Aorta (tissue), 5 donors: ENCODE data around the gene MYDGF. TPM values are rescaled to one million over a fixed set of nuclear protein-coding genes. Genes with fewer than 3 reads are reported as not detected.

Experiments used
- ATAC-seq: fragments of 200-7000 bp; cut with Tn5 transposase; one replicate; pipeline ENCODE4 v1.9.1; 2022; ENCODE audit warnings: moderate library complexity; ENCODE audit not compliant: low FRiP score
- DNase-seq, 2 donors: peaks; one replicate each; pipeline ENCODE4 v3.0.0-alpha.2; 2020
- H3K27ac ChIP-seq, 2 donors: one replicate each; pipeline ENCODE4 v1.5.1; 2013; ENCODE audit warnings: low read length in 2 of 2, mild to moderate bottlenecking in 2 of 2, moderate library complexity in 2 of 2, control low read depth in 1 of 2, inconsistent platforms in 1 of 2, low read depth in 1 of 2
- H3K27me3 ChIP-seq, 2 donors: one replicate each; pipeline ENCODE4 v1.6.1; 2013; ENCODE audit warnings: control low read depth in 1 of 2, low read length in 1 of 2, mild to moderate bottlenecking in 1 of 2, moderate library complexity in 1 of 2; ENCODE audit not compliant: insufficient read depth in 2 of 2, control insufficient read depth in 1 of 2
- H3K36me3 ChIP-seq, 2 donors: one replicate each; pipeline ENCODE4 v1.6.1; 2013; ENCODE audit warnings: control low read depth in 1 of 2, low read length in 1 of 2, mild to moderate bottlenecking in 1 of 2; ENCODE audit not compliant: insufficient read depth in 2 of 2, control insufficient read depth in 1 of 2
- H3K4me1 ChIP-seq, 2 donors: one replicate each; pipeline ENCODE4 v1.6.1; 2013; ENCODE audit warnings: low read length in 2 of 2, control low read depth in 1 of 2, mild to moderate bottlenecking in 1 of 2, moderate library complexity in 1 of 2; ENCODE audit not compliant: insufficient read depth in 2 of 2, control insufficient read depth in 1 of 2
- H3K4me3 ChIP-seq, 2 donors: one replicate each; pipeline ENCODE4 v1.5.1; 2013; ENCODE audit warnings: low read length in 2 of 2, control low read depth in 1 of 2, mild to moderate bottlenecking in 1 of 2
- H3K9me3 ChIP-seq: one replicate; pipeline ENCODE4 v1.6.1; 2013; ENCODE audit warnings: mild to moderate bottlenecking, low read length; ENCODE audit not compliant: control insufficient read depth
- WGBS, 2 donors: extraction: QIAGEN DNeasy Blood & Tissue Kit; methylation state at CpG; one replicate each; pipeline ENCODE4 v1.1.7; 2013; 5-methylcytosine and 5-hydroxymethylcytosine counted together
- intact Hi-C, 2 donors: fragments of 100-400 bp; cut with DNase I; formaldehyde crosslinking; loops; one replicate each; pipeline versions ENCODE4 v1.14.2 to v1.15.0; 2022
- polyA plus RNA-seq, 2 donors: library from polyadenylated mRNA; stranded (reverse); fragments of 200-250 nt; gene quantifications; one replicate each; pipeline ENCODE4 v1.2.3, GENCODE V29; 2013
- total RNA-seq, 2 donors: library from RNA; stranded (reverse); fragmentation: NEBNext Ultra II Directional; extraction: Animal tissue kit (Norgen Biotek cat#: 25700); gene quantifications; one replicate each; pipeline ENCODE4 v1.2.1, GENCODE V29; 2021
- donor health status: healthy with polysubstance abuse.
- donor health status: Bipolar disorder and iron deficiency.
- donor health status: DM: no; HTN: no; CAD: no.
- donor health status: DM: no; HTN: no; CAD: no.
- donor health status: DM: yes; HTN: yes; CAD: no.

Gene MYDGF
- total and polyA plus RNA-seq, 4 donors: 59.4 to 117 (median 68.9) TPM

GRCh38 chr19:4704317-4704673, 34.2 kb upstream of the MYDGF start:
- intact Hi-C loops: no loop called here
- DNase-seq (no peak), ATAC-seq (no peak)
- Histone ChIP-seq H3K36me3 (peaks cover 0 to 6% of the 10 kb centered on the region in 2 donors), H3K4me3 (no peak overlapping the region), H3K4me1 (no peaks in the 10 kb centered on the region), H3K27ac (no peak overlapping the region), H3K9me3 (no peaks in the 10 kb centered on the region), H3K27me3 (no peaks in the 10 kb centered on the region)
- WGBS, 2 donors: 82 to 87% methylated on average over 9 of the region's 9 CpGs

GRCh38 chr19:4703671-4704316, 33.7 kb upstream of the MYDGF start:
- intact Hi-C loops: no loop called here
- H3K27ac ChIP-seq: no peak overlapping the region
- peaks cover 0 to 6% of the 10 kb centered on the region in 2 donors for H3K36me3 ChIP-seq
- DNase-seq (no peak), ATAC-seq (peak; percentile 13)
- 91 to 93% methylated on average over 28 of the region's 28 CpGs for WGBS, 2 donors
- no peaks in the 10 kb centered on the region for H3K9me3 ChIP-seq
- no peaks in the 10 kb centered on the region for H3K27me3 ChIP-seq
- H3K4me3 ChIP-seq: no peak overlapping the region
- no peaks in the 10 kb centered on the region for H3K4me1 ChIP-seq

GRCh38 chr19:4702764-4703163, 32.6 kb upstream of the MYDGF start:
- WGBS, 2 donors: 91 to 94% methylated on average over 9 to 11 of the region's 11 CpGs
- H3K27ac ChIP-seq: no peak overlapping the region
- ATAC-seq (no peak), DNase-seq (no peak)
- H3K9me3 ChIP-seq: no peaks in the 10 kb centered on the region
- H3K36me3 ChIP-seq: peaks cover 0 to 6% of the 10 kb centered on the region in 2 donors
- no peaks in the 10 kb centered on the region for H3K27me3 ChIP-seq
- H3K4me1 ChIP-seq: no peaks in the 10 kb centered on the region
- H3K4me3 ChIP-seq: no peak overlapping the region
- intact Hi-C loops: no loop called here

GRCh38 chr19:4701557-4701956, 31.4 kb upstream of the MYDGF start:
- H3K27ac ChIP-seq: no peak overlapping the region
- H3K4me3 ChIP-seq: no peak overlapping the region
- H3K4me1 ChIP-seq: no peaks in the 10 kb centered on the region
- 85 to 87% methylated on average over 8 of the region's 8 CpGs for WGBS, 2 donors
- intact Hi-C loops: no loop called here
- DNase-seq (no peak), ATAC-seq (no peak)
- no peaks in the 10 kb centered on the region for H3K9me3 ChIP-seq
- no peaks in the 10 kb centered on the region for H3K27me3 ChIP-seq
- H3K36me3 ChIP-seq: peaks cover 0 to 6% of the 10 kb centered on the region in 2 donors

GRCh38 chr19:4700693-4700970, 30.5 kb upstream of the MYDGF start:
- H3K4me1 ChIP-seq: no peaks in the 10 kb centered on the region
- no peaks in the 10 kb centered on the region for H3K9me3 ChIP-seq
- WGBS, 2 donors: 85 to 87% methylated on average over 11 of the region's 11 CpGs
- no peak for DNase-seq
- H3K27me3 ChIP-seq: no peaks in the 10 kb centered on the region
- H3K4me3 ChIP-seq: no peak overlapping the region
- H3K36me3 ChIP-seq: peaks cover 0 to 5% of the 10 kb centered on the region in 2 donors
- ATAC-seq: no peak
- intact Hi-C loops: no loop called here
- H3K27ac ChIP-seq: no peak overlapping the region

- ATAC-seq: no peak
- Histone ChIP-seq H3K27me3 (no peaks in the 10 kb centered on the region), H3K4me1 (no peaks in the 10 kb centered on the region), H3K9me3 (no peaks in the 10 kb centered on the region), H3K27ac (no peak overlapping the region), H3K4me3 (no peak overlapping the region), H3K36me3 (peaks cover 0 to 8% of the 10 kb centered on the region in 2 donors)
- DNase-seq: no peak
- 85 to 89% methylated on average over 33 of the region's 33 CpGs for whole genome bisulfite sequencing, 2 donors
- intact Hi-C loops: no loop called here
These were observed 29.9 kb upstream of the MYDGF start for GRCh38 chr19:4699826-4700692.

GRCh38 chr19:4697304-4697703, 27.2 kb upstream of the MYDGF start:
- intact Hi-C loops: no loop called here
- H3K27ac ChIP-seq: no peak overlapping the region
- no peak overlapping the region for H3K4me3 ChIP-seq
- H3K9me3 ChIP-seq: no peaks in the 10 kb centered on the region
- H3K4me1 ChIP-seq: no peaks in the 10 kb centered on the region
- ATAC-seq (no peak), DNase-seq (no peak)
- peaks cover 0 to 7% of the 10 kb centered on the region in 2 donors for H3K36me3 ChIP-seq
- 94% methylated on average over 14 of the region's 14 CpGs for WGBS, 2 donors
- H3K27me3 ChIP-seq: no peaks in the 10 kb centered on the region

GRCh38 chr19:4695224-4695731, 25.1 kb upstream of the MYDGF start:
- H3K27me3 ChIP-seq: no peaks in the 10 kb centered on the region
- no peak overlapping the region for H3K4me3 ChIP-seq
- H3K4me1 ChIP-seq: no peaks in the 10 kb centered on the region
- DNase-seq (no peak), ATAC-seq (no peak)
- WGBS, 2 donors: 87 to 89% methylated on average over 19 of the region's 19 CpGs
- intact Hi-C loops: no loop called here
- H3K36me3 ChIP-seq: peaks cover 0 to 6% of the 10 kb centered on the region in 2 donors
- no peaks in the 10 kb centered on the region for H3K9me3 ChIP-seq
- H3K27ac ChIP-seq: no peak overlapping the region
